Trophoblast cell (in vitro differentiated cells and primary cell): ENCODE data around the gene KLK10.

Experiments used
- DNase-seq, 2 donors: peaks; one replicate each; pipeline ENCODE4 v3.0.0-alpha.2; 2016
- H2AFZ ChIP-seq: 2 replicates; pipeline ENCODE4 v1.6.1; 2013; ENCODE audit warnings: low read length, moderate library complexity, mild to moderate bottlenecking; ENCODE audit not compliant: insufficient read depth, poor library complexity
- H2AK5ac ChIP-seq: 2 replicates; pipeline ENCODE4 v1.6.1; 2013; ENCODE audit warnings: mild to moderate bottlenecking, low read length
- H2BK120ac ChIP-seq: 2 replicates; pipeline ENCODE4 v1.6.1; 2013; ENCODE audit warnings: low read length, mild to moderate bottlenecking, moderate library complexity; ENCODE audit not compliant: insufficient read depth, poor library complexity
- H2BK12ac ChIP-seq: 2 replicates; pipeline ENCODE4 v1.6.1; 2013; ENCODE audit warnings: mild to moderate bottlenecking, low read length, moderate library complexity
- H2BK5ac ChIP-seq: 2 replicates; pipeline ENCODE4 v1.6.1; 2013; ENCODE audit warnings: low read length, low read depth, moderate library complexity, mild to moderate bottlenecking; ENCODE audit not compliant: poor library complexity
- H3K14ac ChIP-seq: 2 replicates; pipeline ENCODE4 v1.6.1; 2013; ENCODE audit warnings: mild to moderate bottlenecking, low read length
- H3K18ac ChIP-seq: 2 replicates; pipeline ENCODE4 v1.6.1; 2013; ENCODE audit warnings: mild to moderate bottlenecking, low read length
- H3K23ac ChIP-seq: 2 replicates; pipeline ENCODE4 v1.6.1; 2013; ENCODE audit warnings: low read length
- H3K27ac ChIP-seq: 2 replicates; pipeline ENCODE4 v1.5.1; 2013; ENCODE audit warnings: low read depth, mild to moderate bottlenecking, inconsistent platforms, low read length, moderate library complexity
- H3K27me3 ChIP-seq: 2 replicates; pipeline ENCODE4 v1.6.1; 2013; ENCODE audit warnings: inconsistent platforms, mild to moderate bottlenecking, low read length, moderate library complexity; ENCODE audit not compliant: insufficient read depth
- H3K36me3 ChIP-seq, 2 experiments: 1 replicate in 1 of 2; 2 replicates in 1 of 2; pipeline ENCODE4 v1.6.1; 2013; ENCODE audit warnings: low read length in 2 of 2, mild to moderate bottlenecking in 2 of 2, moderate library complexity in 1 of 2; ENCODE audit not compliant: insufficient read depth in 2 of 2, control insufficient read depth in 1 of 2
- H3K4ac ChIP-seq: 2 replicates; pipeline ENCODE4 v1.6.1; 2013; ENCODE audit warnings: low read depth, mild to moderate bottlenecking, low read length, moderate library complexity
- H3K4me1 ChIP-seq, 2 experiments: 1 replicate in 1 of 2; 2 replicates in 1 of 2; pipeline ENCODE4 v1.6.1; 2013; ENCODE audit warnings: low read length in 2 of 2, mild to moderate bottlenecking in 2 of 2, moderate library complexity in 1 of 2; ENCODE audit not compliant: insufficient read depth in 2 of 2, control insufficient read depth in 1 of 2
- H3K4me2 ChIP-seq: 2 replicates; pipeline ENCODE4 v1.6.1; 2013; ENCODE audit warnings: inconsistent platforms, mild to moderate bottlenecking, low read length, moderate library complexity
- H3K4me3 ChIP-seq: 2 replicates; pipeline ENCODE4 v1.5.1; 2013; ENCODE audit warnings: mild to moderate bottlenecking, low read depth, low read length, inconsistent platforms
- H3K79me1 ChIP-seq: one replicate; pipeline ENCODE4 v1.6.1; 2013; ENCODE audit warnings: low read length
- H3K79me2 ChIP-seq: 2 replicates; pipeline ENCODE4 v1.6.1; 2013; ENCODE audit warnings: low read length, mild to moderate bottlenecking; ENCODE audit not compliant: control insufficient read depth, insufficient read depth, poor library complexity
- H3K9ac ChIP-seq: 2 replicates; pipeline ENCODE4 v1.6.1; 2013; ENCODE audit warnings: mild to moderate bottlenecking, low read length
- H3K9me3 ChIP-seq: 2 replicates; pipeline ENCODE4 v1.6.1; 2013; ENCODE audit warnings: low read depth, mild to moderate bottlenecking, control low read depth, inconsistent platforms, low read length; ENCODE audit not compliant: insufficient read depth
- H4K12ac ChIP-seq: 2 replicates; pipeline ENCODE4 v1.6.1; 2013; ENCODE audit warnings: low read depth, mild to moderate bottlenecking, low read length, moderate library complexity
- H4K8ac ChIP-seq: 2 replicates; pipeline ENCODE4 v1.6.1; 2013; ENCODE audit warnings: low read depth, mild to moderate bottlenecking, low read length, moderate library complexity
- H4K91ac ChIP-seq: one replicate; pipeline ENCODE4 v1.6.1; 2013; ENCODE audit warnings: low read depth, mild to moderate bottlenecking, low read length, moderate library complexity
- WGBS: extraction: QIAGEN DNeasy Blood & Tissue Kit; methylation state at CpG from one replicate; pipeline ENCODE4 v1.1.7; 2013; ENCODE audit warnings: missing lambda C conversion rate; ENCODE audit not compliant: insufficient read length, insufficient coverage; ENCODE audit errors: extremely low coverage; 5-methylcytosine and 5-hydroxymethylcytosine counted together

KLK10 gene

GRCh38 chr19:51055866-51056265 is 36.4 kb upstream of the KLK10 start:
- no peak overlapping the region for H4K8ac ChIP-seq
- H2AK5ac ChIP-seq, result no peak overlapping the region
- H3K27me3 ChIP-seq, result no peaks in the 10 kb centered on the region
- H3K14ac ChIP-seq, result no peak overlapping the region
- H2BK120ac ChIP-seq, result no peak overlapping the region
- no peak overlapping the region for H2BK5ac ChIP-seq
- H3K4ac ChIP-seq, result no peak overlapping the region
- no peak overlapping the region for H4K91ac ChIP-seq
- H3K79me2 ChIP-seq, result no peaks in the 10 kb centered on the region
- no peak overlapping the region for H3K23ac ChIP-seq
- no peaks in the 10 kb centered on the region for H3K9me3 ChIP-seq
- H3K4me2 ChIP-seq, result no peak overlapping the region
- no peak overlapping the region for H2BK12ac ChIP-seq
- H3K4me3 ChIP-seq, result no peak overlapping the region
- H3K27ac ChIP-seq, result no peak overlapping the region
- no peaks in the 10 kb centered on the region for H3K36me3 ChIP-seq
- no peak overlapping the region for H3K18ac ChIP-seq
- no peak overlapping the region for H2AFZ ChIP-seq
- H3K4me1 ChIP-seq, result no peaks in the 10 kb centered on the region
- no peak for DNase-seq
- H3K9ac ChIP-seq, result no peak overlapping the region
- no peak overlapping the region for H4K12ac ChIP-seq
- H3K79me1 ChIP-seq, result no peaks in the 10 kb centered on the region

DNA sequence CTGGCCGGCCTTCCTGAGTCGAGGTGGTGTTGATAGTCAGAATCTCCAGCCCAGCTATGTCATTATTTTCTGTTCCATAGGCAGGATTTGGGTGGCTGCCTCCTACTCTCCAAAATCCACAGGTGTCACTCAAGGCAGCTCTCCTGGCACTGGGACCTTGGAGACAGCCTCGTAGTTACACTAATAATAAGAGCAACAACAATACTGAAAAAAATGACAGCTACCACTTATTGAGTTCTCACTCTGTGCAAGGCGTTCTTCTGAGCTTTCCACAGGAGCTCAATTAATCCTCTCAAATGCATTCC is 27.5 kb upstream of the KLK10 start:
- Histone ChIP-seq H3K4me3 (no peak overlapping the region), H4K12ac (no peak overlapping the region), H2AK5ac (no peak overlapping the region), H2BK12ac (no peak overlapping the region), H2BK120ac (no peak overlapping the region), H3K14ac (no peak overlapping the region), H4K91ac (no peak overlapping the region), H3K9ac (no peak overlapping the region), H3K4ac (no peak overlapping the region), H3K27ac (no peak overlapping the region), H3K79me2 (no peaks in the 10 kb centered on the region), H3K36me3 (no peaks in the 10 kb centered on the region), H3K4me2 (no peak overlapping the region), H3K9me3 (no peaks in the 10 kb centered on the region), H3K4me1 (no peaks in the 10 kb centered on the region), H3K23ac (no peak overlapping the region), H2AFZ (no peak overlapping the region), H3K27me3 (no peaks in the 10 kb centered on the region), H3K18ac (no peak overlapping the region), H4K8ac (no peak overlapping the region), H2BK5ac (no peak overlapping the region), H3K79me1 (no peaks in the 10 kb centered on the region)
- WGBS, result no CpG with 5 or more reads among the region's 4 CpGs
- no peak for DNase-seq

GRCh38 chr19:51044327-51044726 is 24.8 kb upstream of the KLK10 start:
- Histone ChIP-seq H3K4me3 (no peak overlapping the region), H3K4ac (no peak overlapping the region), H2BK12ac (no peak overlapping the region), H3K27me3 (no peaks in the 10 kb centered on the region), H3K36me3 (no peaks in the 10 kb centered on the region), H3K14ac (no peak overlapping the region), H2AK5ac (no peak overlapping the region), H4K12ac (no peak overlapping the region), H3K4me1 (no peaks in the 10 kb centered on the region), H3K9me3 (no peaks in the 10 kb centered on the region), H3K79me1 (no peaks in the 10 kb centered on the region), H2BK5ac (no peak overlapping the region), H2AFZ (no peak overlapping the region), H3K18ac (no peak overlapping the region), H2BK120ac (no peak overlapping the region), H4K91ac (no peak overlapping the region), H3K4me2 (no peak overlapping the region), H3K27ac (no peak overlapping the region), H3K9ac (no peak overlapping the region), H3K79me2 (no peaks in the 10 kb centered on the region), H4K8ac (no peak overlapping the region), H3K23ac (no peak overlapping the region)
- DNase-seq, result no peak
- WGBS, result no CpG with 5 or more reads among the region's 11 CpGs

DNA sequence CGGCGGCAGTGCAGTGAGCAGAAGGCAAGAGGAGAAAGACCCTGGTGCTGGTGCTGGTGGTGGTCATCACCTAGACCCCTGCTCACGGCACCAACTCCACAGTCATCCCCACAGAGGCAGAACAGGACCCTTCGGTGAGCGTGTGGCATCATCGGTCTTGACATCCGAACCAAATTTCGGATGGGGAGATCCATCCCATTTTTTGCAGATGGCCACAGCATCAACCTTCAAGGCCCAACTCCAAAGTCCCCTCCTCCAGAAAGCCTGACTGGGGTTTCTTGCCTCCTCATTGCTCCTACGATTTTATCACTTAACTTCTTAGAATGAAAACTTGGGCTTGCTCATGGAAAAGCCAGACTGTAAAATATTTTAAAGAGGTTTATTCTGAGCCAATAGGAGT is 24.0 kb upstream of the KLK10 start:
- H3K4ac ChIP-seq, result no peak overlapping the region
- H3K36me3 ChIP-seq, result no peaks in the 10 kb centered on the region
- no peaks in the 10 kb centered on the region for H3K9me3 ChIP-seq
- no peaks in the 10 kb centered on the region for H3K27me3 ChIP-seq
- no peak overlapping the region for H3K4me3 ChIP-seq
- no peak overlapping the region for H3K18ac ChIP-seq
- H3K4me2 ChIP-seq, result no peak overlapping the region
- H4K8ac ChIP-seq, result no peak overlapping the region
- WGBS, result no CpG with 5 or more reads among the region's 9 CpGs
- no peak overlapping the region for H2BK12ac ChIP-seq
- H3K79me2 ChIP-seq, result no peaks in the 10 kb centered on the region
- no peaks in the 10 kb centered on the region for H3K4me1 ChIP-seq
- H2AK5ac ChIP-seq, result no peak overlapping the region
- H3K9ac ChIP-seq, result no peak overlapping the region
- no peak overlapping the region for H4K12ac ChIP-seq
- no peak for DNase-seq
- H2BK5ac ChIP-seq, result no peak overlapping the region
- H4K91ac ChIP-seq, result no peak overlapping the region
- H2AFZ ChIP-seq, result no peak overlapping the region
- no peak overlapping the region for H3K27ac ChIP-seq
- no peak overlapping the region for H3K23ac ChIP-seq
- no peak overlapping the region for H2BK120ac ChIP-seq
- H3K14ac ChIP-seq, result no peak overlapping the region
- H3K79me1 ChIP-seq, result no peaks in the 10 kb centered on the region

DNA sequence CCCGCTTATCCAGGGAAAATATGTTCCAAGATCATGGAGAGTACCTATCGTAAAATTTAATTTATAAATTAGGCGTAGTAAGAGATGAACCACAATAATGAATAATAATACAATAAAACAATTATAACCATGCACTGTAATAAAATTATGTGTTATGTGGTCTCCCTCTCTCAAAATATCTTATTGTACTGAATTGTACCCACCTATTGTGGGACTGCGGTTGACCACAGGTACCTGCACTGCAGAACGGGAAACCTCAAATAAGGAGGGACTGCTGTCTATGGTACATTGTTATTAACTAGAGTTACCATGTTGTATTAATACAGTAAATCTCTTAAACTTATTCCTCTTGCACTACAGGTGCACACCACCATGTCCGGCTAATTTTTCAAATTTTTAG is 20.6 kb upstream of the KLK10 start:
- no CpG with 5 or more reads among the region's 6 CpGs for WGBS
- Histone ChIP-seq H3K79me2 (no peaks in the 10 kb centered on the region), H3K4me2 (no peak overlapping the region), H2BK120ac (no peak overlapping the region), H3K4ac (no peak overlapping the region), H3K4me1 (no peaks in the 10 kb centered on the region), H3K79me1 (no peaks in the 10 kb centered on the region), H2AFZ (no peak overlapping the region), H2BK5ac (no peak overlapping the region), H2BK12ac (no peak overlapping the region), H3K9ac (no peak overlapping the region), H3K18ac (no peak overlapping the region), H3K36me3 (no peaks in the 10 kb centered on the region), H3K23ac (no peak overlapping the region), H3K14ac (no peak overlapping the region), H4K12ac (no peak overlapping the region), H3K27me3 (no peaks in the 10 kb centered on the region), H3K9me3 (no peaks in the 10 kb centered on the region), H4K8ac (no peak overlapping the region), H4K91ac (no peak overlapping the region), H2AK5ac (no peak overlapping the region), H3K4me3 (no peak overlapping the region), H3K27ac (no peak overlapping the region)
- no peak for DNase-seq
